Measurements from ENCODE around the gene PPFIA2.

The PPFIA2 gene

DNA sequence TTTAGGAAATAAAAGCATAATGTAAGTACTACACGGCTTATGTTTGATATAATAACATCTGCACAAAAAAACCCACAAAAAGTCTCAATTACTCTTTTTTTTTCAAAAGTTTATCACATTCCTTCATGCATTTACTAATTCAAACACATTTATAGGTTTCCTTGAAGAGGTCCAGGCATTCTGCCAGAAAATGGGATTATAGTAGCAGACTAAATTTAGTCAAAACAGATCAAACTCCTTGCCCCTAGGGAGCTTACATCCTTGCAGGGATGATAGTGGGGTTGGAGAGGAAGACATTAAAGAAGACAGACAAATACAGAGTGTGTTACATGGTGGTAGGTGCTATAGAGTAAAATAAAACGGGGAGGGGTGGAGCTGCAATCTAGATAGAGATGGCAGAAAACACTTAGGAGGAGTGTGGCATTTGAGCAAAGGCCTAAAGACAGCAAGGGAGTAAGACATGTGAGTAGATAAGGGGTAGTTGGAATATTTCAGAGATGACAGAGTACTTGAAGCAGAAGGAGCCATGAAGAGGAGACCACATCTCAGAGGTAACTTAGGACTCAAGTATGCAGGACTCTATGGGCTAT, 266.9 kb downstream of the PPFIA2 start:
- WGBS = 37% methylated on average over 1 of the region's 2 CpGs
- no peak overlapping the region for H3K9ac ChIP-seq (ENCODE audit: low read length)

DNA sequence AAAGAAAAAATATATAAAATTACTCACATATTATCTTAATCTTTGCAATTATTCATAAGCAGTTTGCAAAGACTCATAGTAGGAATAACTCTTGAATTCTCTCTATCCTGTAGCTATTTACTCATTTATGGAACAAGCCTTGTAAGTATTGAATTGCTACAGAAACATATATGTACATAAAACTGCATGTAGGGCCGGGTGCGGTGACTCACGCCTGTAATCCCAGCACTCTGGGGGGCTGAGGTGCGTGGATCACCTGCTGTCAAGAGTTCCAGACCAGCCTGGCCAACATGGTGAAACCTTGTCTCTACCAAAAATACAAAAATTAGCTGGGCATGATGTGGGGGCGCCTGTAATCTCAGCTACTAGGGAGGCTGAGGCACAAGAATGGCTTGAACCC, 286.2 kb downstream of the PPFIA2 start:
- Histone ChIP-seq H2BK120ac (ENCODE audit: low read depth, low read length) (no peak overlapping the region), H3K23ac (ENCODE audit: low read length in 2 of 2) (no peak overlapping the region), H4K8ac (ENCODE audit: low read length) (no peak overlapping the region), H2AFZ (ENCODE audit: low read depth, low read length) (no peak overlapping the region), H3K9ac (ENCODE audit: low read length) (no peak overlapping the region), H2BK12ac (ENCODE audit: low read length in 2 of 2) (no peak overlapping the region), H3K27ac (ENCODE audit: low read length, poor library complexity, severe bottlenecking) (no peak overlapping the region), H3K36me3 (ENCODE audit: control insufficient read depth in 1 of 2, insufficient read depth in 2 of 2, low read depth in 1 of 2, low read length in 2 of 2) (no peaks in the 10 kb centered on the region), H3K27me3 (ENCODE audit: control insufficient read depth in 1 of 2, insufficient read depth in 1 of 2, low read length in 2 of 2) (no peaks in the 10 kb centered on the region), H3K14ac (ENCODE audit: low read length in 2 of 2) (no peak overlapping the region), H2AK5ac (ENCODE audit: low read length, severe bottlenecking) (no peak overlapping the region), H3K4me2 (ENCODE audit: low read length, poor library complexity, severe bottlenecking) (no peak overlapping the region), H3K9me3 (ENCODE audit: control insufficient read depth, low read length) (no peaks in the 10 kb centered on the region), H2BK15ac (ENCODE audit: low read depth, poor library complexity, severe bottlenecking) (no peak overlapping the region), H3K4me3 (ENCODE audit: insufficient read depth in 1 of 2, low read depth in 1 of 2, low read length in 2 of 2) (no peak overlapping the region), H3K79me1 (replicated peaks; ENCODE audit: low read length, poor library complexity, severe bottlenecking) (no peaks in the 10 kb centered on the region), H3K4me1 (ENCODE audit: control insufficient read depth, insufficient read depth, low read depth, low read length) (no peaks in the 10 kb centered on the region), H4K91ac (ENCODE audit: low read length) (no peak overlapping the region), H3K18ac (ENCODE audit: low read depth in 1 of 2, low read length in 2 of 2) (no peak overlapping the region), H3K4ac (ENCODE audit: low read depth in 1 of 2, low read length in 2 of 2) (no peak overlapping the region), H2BK5ac (ENCODE audit: low read depth, low read length, poor library complexity, severe bottlenecking) (no peak overlapping the region)
- 74% methylated on average over 5 of the region's 5 CpGs for WGBS
- no peak for DNase-seq

More for the DNA sequence above, 266.9 kb downstream of the PPFIA2 start:
- Histone ChIP-seq H4K91ac (ENCODE audit: low read length) (no peak overlapping the region), H3K4ac (ENCODE audit: low read depth in 1 of 2, low read length in 2 of 2) (no peak overlapping the region), H3K27ac (ENCODE audit: low read length, poor library complexity, severe bottlenecking) (no peak overlapping the region), H3K79me1 (replicated peaks; ENCODE audit: low read length, poor library complexity, severe bottlenecking) (no peaks in the 10 kb centered on the region), H2BK15ac (ENCODE audit: low read depth, poor library complexity, severe bottlenecking) (no peak overlapping the region), H2AFZ (ENCODE audit: low read depth, low read length) (no peak overlapping the region), H3K4me1 (ENCODE audit: control insufficient read depth, insufficient read depth, low read depth, low read length) (no peaks in the 10 kb centered on the region), H3K4me2 (ENCODE audit: low read length, poor library complexity, severe bottlenecking) (no peak overlapping the region), H3K18ac (ENCODE audit: low read depth in 1 of 2, low read length in 2 of 2) (no peak overlapping the region), H2BK5ac (ENCODE audit: low read depth, low read length, poor library complexity, severe bottlenecking) (no peak overlapping the region), H3K23ac (ENCODE audit: low read length in 2 of 2) (no peak overlapping the region), H3K27me3 (ENCODE audit: control insufficient read depth in 1 of 2, insufficient read depth in 1 of 2, low read length in 2 of 2) (no peaks in the 10 kb centered on the region), H3K9me3 (ENCODE audit: control insufficient read depth, low read length) (no peaks in the 10 kb centered on the region), H2BK120ac (ENCODE audit: low read depth, low read length) (no peak overlapping the region), H3K36me3 (ENCODE audit: control insufficient read depth in 1 of 2, insufficient read depth in 2 of 2, low read depth in 1 of 2, low read length in 2 of 2) (no peaks in the 10 kb centered on the region), H2AK5ac (ENCODE audit: low read length, severe bottlenecking) (no peak overlapping the region), H3K4me3 (ENCODE audit: insufficient read depth in 1 of 2, low read depth in 1 of 2, low read length in 2 of 2) (no peak overlapping the region), H2BK12ac (ENCODE audit: low read length in 2 of 2) (no peak overlapping the region), H3K14ac (ENCODE audit: low read length in 2 of 2) (no peak overlapping the region), H4K8ac (ENCODE audit: low read length) (no peak overlapping the region)
- DNase-seq = no peak

DNA sequence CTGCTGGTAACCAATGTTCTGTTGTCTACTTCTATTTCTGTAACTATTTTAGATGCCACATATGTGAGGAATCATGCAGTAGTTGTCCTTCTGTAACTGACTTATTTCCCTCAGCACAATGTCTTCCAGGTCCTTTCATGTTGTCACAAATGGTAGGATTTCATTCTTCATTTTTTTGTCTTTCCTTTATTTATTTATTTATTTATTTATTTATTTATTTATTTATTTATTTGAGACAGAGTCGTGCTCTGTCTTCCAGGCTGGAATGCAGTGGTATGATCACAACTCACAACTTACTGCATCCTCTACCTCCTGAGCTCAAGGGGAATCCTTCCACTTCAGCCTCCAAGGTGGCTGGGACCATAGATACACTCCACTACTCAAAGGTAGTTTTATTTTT, 288.2 kb downstream of the PPFIA2 start:
- Histone ChIP-seq H3K4me2 (ENCODE audit: low read length, poor library complexity, severe bottlenecking) (no peak overlapping the region), H2BK5ac (ENCODE audit: low read depth, low read length, poor library complexity, severe bottlenecking) (no peak overlapping the region), H3K79me1 (replicated peaks; ENCODE audit: low read length, poor library complexity, severe bottlenecking) (no peaks in the 10 kb centered on the region), H3K9me3 (ENCODE audit: control insufficient read depth, low read length) (no peaks in the 10 kb centered on the region), H2BK12ac (ENCODE audit: low read length in 2 of 2) (no peak overlapping the region), H4K91ac (ENCODE audit: low read length) (no peak overlapping the region), H4K8ac (ENCODE audit: low read length) (no peak overlapping the region), H3K4me3 (ENCODE audit: insufficient read depth in 1 of 2, low read depth in 1 of 2, low read length in 2 of 2) (no peak overlapping the region), H3K9ac (ENCODE audit: low read length) (no peak overlapping the region), H2BK15ac (ENCODE audit: low read depth, poor library complexity, severe bottlenecking) (no peak overlapping the region), H2BK120ac (ENCODE audit: low read depth, low read length) (no peak overlapping the region), H3K27ac (ENCODE audit: low read length, poor library complexity, severe bottlenecking) (no peak overlapping the region), H2AFZ (ENCODE audit: low read depth, low read length) (no peak overlapping the region), H3K27me3 (ENCODE audit: control insufficient read depth in 1 of 2, insufficient read depth in 1 of 2, low read length in 2 of 2) (no peaks in the 10 kb centered on the region), H3K4me1 (ENCODE audit: control insufficient read depth, insufficient read depth, low read depth, low read length) (no peaks in the 10 kb centered on the region), H3K23ac (ENCODE audit: low read length in 2 of 2) (no peak overlapping the region), H3K18ac (ENCODE audit: low read depth in 1 of 2, low read length in 2 of 2) (no peak overlapping the region), H2AK5ac (ENCODE audit: low read length, severe bottlenecking) (no peak overlapping the region), H3K14ac (ENCODE audit: low read length in 2 of 2) (no peak overlapping the region), H3K4ac (ENCODE audit: low read depth in 1 of 2, low read length in 2 of 2) (no peak overlapping the region), H3K36me3 (ENCODE audit: control insufficient read depth in 1 of 2, insufficient read depth in 2 of 2, low read depth in 1 of 2, low read length in 2 of 2) (no peaks in the 10 kb centered on the region)
- 50% methylated on average over 1 of the region's 1 CpG for WGBS
- DNase-seq = no peak

DNA sequence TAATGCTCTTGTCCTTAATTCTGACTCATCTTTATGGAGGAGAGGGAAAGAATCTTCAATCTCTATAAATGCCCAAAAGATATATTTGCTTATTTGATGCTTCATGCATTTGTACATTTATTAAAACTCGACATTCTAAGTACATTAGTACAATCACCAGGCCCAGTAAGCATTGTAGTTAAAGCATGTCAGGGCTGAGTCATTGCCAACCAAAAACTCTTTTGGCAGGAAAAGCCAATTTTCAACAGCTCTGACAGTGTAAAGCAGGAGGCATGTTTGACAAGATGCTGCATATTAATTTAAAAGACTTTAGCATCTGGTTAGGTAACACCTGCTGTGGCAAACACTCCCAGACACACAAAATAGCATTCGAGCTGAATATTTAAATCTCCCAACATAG, 290.9 kb downstream of the PPFIA2 start:
- H3K9ac ChIP-seq (ENCODE audit: low read length) = no peak overlapping the region
- WGBS = 86% methylated on average over 2 of the region's 2 CpGs

More for the DNA sequence above, 290.9 kb downstream of the PPFIA2 start:
- H2BK5ac ChIP-seq (ENCODE audit: low read depth, low read length, poor library complexity, severe bottlenecking) = no peak overlapping the region
- H3K27me3 ChIP-seq (ENCODE audit: control insufficient read depth in 1 of 2, insufficient read depth in 1 of 2, low read length in 2 of 2) = no peaks in the 10 kb centered on the region
- H2AK5ac ChIP-seq (ENCODE audit: low read length, severe bottlenecking) = no peak overlapping the region
- H4K8ac ChIP-seq (ENCODE audit: low read length) = no peak overlapping the region
- no peaks in the 10 kb centered on the region for H3K36me3 ChIP-seq (ENCODE audit: control insufficient read depth in 1 of 2, insufficient read depth in 2 of 2, low read depth in 1 of 2, low read length in 2 of 2)
- H2AFZ ChIP-seq (ENCODE audit: low read depth, low read length) = no peak overlapping the region
- H3K4me1 ChIP-seq (ENCODE audit: control insufficient read depth, insufficient read depth, low read depth, low read length) = no peaks in the 10 kb centered on the region
- no peak overlapping the region for H3K23ac ChIP-seq (ENCODE audit: low read length in 2 of 2)
- H3K27ac ChIP-seq (ENCODE audit: low read length, poor library complexity, severe bottlenecking) = no peak overlapping the region
- no peak overlapping the region for H3K4me2 ChIP-seq (ENCODE audit: low read length, poor library complexity, severe bottlenecking)
- H2BK12ac ChIP-seq (ENCODE audit: low read length in 2 of 2) = no peak overlapping the region
- H3K4ac ChIP-seq (ENCODE audit: low read depth in 1 of 2, low read length in 2 of 2) = no peak overlapping the region
- H2BK120ac ChIP-seq (ENCODE audit: low read depth, low read length) = no peak overlapping the region
- no peak overlapping the region for H3K4me3 ChIP-seq (ENCODE audit: insufficient read depth in 1 of 2, low read depth in 1 of 2, low read length in 2 of 2)
- no peak overlapping the region for H3K14ac ChIP-seq (ENCODE audit: low read length in 2 of 2)
- no peak overlapping the region for H4K91ac ChIP-seq (ENCODE audit: low read length)
- DNase-seq = no peak
- no peaks in the 10 kb centered on the region for H3K79me1 ChIP-seq (replicated peaks; ENCODE audit: low read length, poor library complexity, severe bottlenecking)
- no peaks in the 10 kb centered on the region for H3K9me3 ChIP-seq (ENCODE audit: control insufficient read depth, low read length)
- H2BK15ac ChIP-seq (ENCODE audit: low read depth, poor library complexity, severe bottlenecking) = no peak overlapping the region
- H3K18ac ChIP-seq (ENCODE audit: low read depth in 1 of 2, low read length in 2 of 2) = no peak overlapping the region
